BE2C (cell line): ENCODE data around the gene NSMCE1.
"Not testable (repeated sequence)": the region's sequence is repeated elsewhere in the genome, so short reads cannot be mapped to it uniquely, and the experiment has no call there.

ENCODE experiments used
- DNase-seq: peaks from one replicate; pipeline ENCODE4 v3.0.0-alpha.2; 2020
- H3K27me3 ChIP-seq: fragments of 250-450 bp; sonication (Bioruptor Pico); 2 replicates; pipeline ENCODE4 v1.5.1; 2020; ENCODE audit warnings: mild to moderate bottlenecking
- H3K36me3 ChIP-seq: fragments of 250-450 bp; sonication (Bioruptor Pico); 2 replicates; pipeline ENCODE4 v1.5.1; 2020; ENCODE audit warnings: mild to moderate bottlenecking
- H3K4me1 ChIP-seq: fragments of 250-450 bp; sonication (Bioruptor Pico); 2 replicates; pipeline ENCODE4 v1.5.1; 2020
- H3K4me3 ChIP-seq: 2 replicates; pipeline ENCODE4 v1.5.1; 2011; ENCODE audit warnings: low read depth, low read length
- H3K9me3 ChIP-seq: fragments of 250-450 bp; sonication (Bioruptor Pico); 2 replicates; pipeline ENCODE4 v1.5.1; 2020
- CTCF ChIP-seq: IDR thresholded peaks from 2 replicates; pipeline ENCODE4 v1.5.1; 2012; ENCODE audit warnings: mild to moderate bottlenecking, low read depth, low read length

NSMCE1 gene

GRCh38 chr16:27267037-27267677, 1.4 kb downstream of the NSMCE1 start:
- no peak for DNase-seq
- Histone ChIP-seq H3K4me1 (no peaks in the 10 kb centered on the region), H3K4me3 (no peak overlapping the region), H3K27me3 (no peaks in the 10 kb centered on the region), H3K9me3 (no peaks in the 10 kb centered on the region), H3K36me3 (no peaks in the 10 kb centered on the region)
- TF ChIP-seq CTCF, result no peak

- H3K36me3 ChIP-seq, result no peaks in the 10 kb centered on the region
- no peak overlapping the region for H3K4me3 ChIP-seq
- no peaks in the 10 kb centered on the region for H3K27me3 ChIP-seq
- H3K4me1 ChIP-seq, result no peaks in the 10 kb centered on the region
- H3K9me3 ChIP-seq, result no peaks in the 10 kb centered on the region
- TF ChIP-seq CTCF, result no peak
- DNase-seq, result no peak
These were observed 2.6 kb downstream of the NSMCE1 start for GRCh38 chr16:27265982-27266381.

- H3K4me3 ChIP-seq, result no peak overlapping the region
- TF ChIP-seq CTCF, result no peak
- H3K9me3 ChIP-seq, result no peaks in the 10 kb centered on the region
- no peaks in the 10 kb centered on the region for H3K27me3 ChIP-seq
- no peaks in the 10 kb centered on the region for H3K36me3 ChIP-seq
- H3K4me1 ChIP-seq, result no peaks in the 10 kb centered on the region
- no peak for DNase-seq
These were observed 4.4 kb downstream of the NSMCE1 start for GRCh38 chr16:27264151-27264550.

- H3K36me3 ChIP-seq, DNase-seq, H3K27me3 ChIP-seq, H3K9me3 ChIP-seq, H3K4me1 ChIP-seq, H3K4me3 ChIP-seq: not testable (repeated sequence)
These were observed 5.6 kb downstream of the NSMCE1 start for GRCh38 chr16:27262904-27263423.

GRCh38 chr16:27259710-27260109, 8.9 kb downstream of the NSMCE1 start:
- no peaks in the 10 kb centered on the region for H3K9me3 ChIP-seq
- no peak for DNase-seq
- no peaks in the 10 kb centered on the region for H3K4me1 ChIP-seq
- H3K4me3 ChIP-seq, result no peak overlapping the region
- H3K27me3 ChIP-seq, result no peaks in the 10 kb centered on the region
- no peaks in the 10 kb centered on the region; the same call in 1 of the 2 replicates for H3K36me3 ChIP-seq
- no peak for TF ChIP-seq CTCF

GRCh38 chr16:27258241-27258734, 10.3 kb downstream of the NSMCE1 start:
- H3K36me3 ChIP-seq, result no peaks in the 10 kb centered on the region; the same call in 1 of the 2 replicates
- H3K4me3 ChIP-seq, result no peak overlapping the region

More at GRCh38 chr16:27258241-27258734, 10.3 kb downstream of the NSMCE1 start:
- no peaks in the 10 kb centered on the region for H3K9me3 ChIP-seq
- no peaks in the 10 kb centered on the region for H3K27me3 ChIP-seq
- TF ChIP-seq CTCF, result no peak
- DNase-seq, result no peak
- H3K4me1 ChIP-seq, result no peaks in the 10 kb centered on the region
